Limb (tissue), 2 donors: ENCODE data around the gene CC2D1A.
"Not testable (repeated sequence)": the region's sequence is repeated elsewhere in the genome, so short reads cannot be mapped to it uniquely, and the experiment has no call there.

Experiments used
- DNase-seq, 2 donors: peaks; one replicate each; pipeline ENCODE4 v3.0.0-alpha.2; 2016; ENCODE audit errors: extremely low spot score in 2 of 2

The CC2D1A gene

GRCh38 chr19:13960863-13961784 is 55.1 kb downstream of the CC2D1A start:
- peak in 1 of 2 donors; percentile 35 for DNase-seq

- DNase-seq: peak in 1 of 2 donors; percentile 57
Measured at GRCh38 chr19:13961826-13962698, 56.1 kb downstream of the CC2D1A start.

- DNase-seq: peak in 1 of 2 donors; percentile 77
Measured at GRCh38 chr19:13962699-13963602, 57.0 kb downstream of the CC2D1A start.

- DNase-seq: no peak
Measured at GRCh38 chr19:13963603-13964105, 57.7 kb downstream of the CC2D1A start.

GRCh38 chr19:13964776-13965175 is 58.8 kb downstream of the CC2D1A start:
- no peak for DNase-seq

- DNase-seq: no peak
Measured at GRCh38 chr19:13965377-13965896, 59.4 kb downstream of the CC2D1A start.

- DNase-seq: no peak
Measured at GRCh38 chr19:13965926-13966683, 60.1 kb downstream of the CC2D1A start.

GRCh38 chr19:13966684-13967128 is 60.7 kb downstream of the CC2D1A start:
- DNase-seq: no peak

- not testable (repeated sequence) for DNase-seq
Measured at GRCh38 chr19:13967206-13967605, 61.2 kb downstream of the CC2D1A start.

GRCh38 chr19:13968383-13968935 is 62.5 kb downstream of the CC2D1A start:
- no peak for DNase-seq

- DNase-seq: no peak
Measured at GRCh38 chr19:13968999-13969398, 63.0 kb downstream of the CC2D1A start.

GRCh38 chr19:13969897-13970296 is 63.9 kb downstream of the CC2D1A start:
- no peak for DNase-seq

- DNase-seq: not testable (repeated sequence)
Measured at GRCh38 chr19:13971868-13972267, 65.9 kb downstream of the CC2D1A start.

- DNase-seq: no peak
Measured at GRCh38 chr19:13972368-13973155, 66.6 kb downstream of the CC2D1A start.

- DNase-seq: not testable (repeated sequence)
Measured at GRCh38 chr19:13973479-13973878, 67.5 kb downstream of the CC2D1A start.

GRCh38 chr19:13974073-13974472 is 68.1 kb downstream of the CC2D1A start:
- DNase-seq: no peak

GRCh38 chr19:13975870-13976269 is 69.9 kb downstream of the CC2D1A start:
- DNase-seq: no peak

GRCh38 chr19:13976446-13976845 is 70.4 kb downstream of the CC2D1A start:
- DNase-seq: no peak

GRCh38 chr19:13977803-13978202 is 71.8 kb downstream of the CC2D1A start:
- DNase-seq: peak in 1 of 2 donors; percentile 38
